HL-60 (cell line): ENCODE measurements around the gene PLP2.
A peak's percentile ranks its signal among the peaks of the same experiment; 100 is the strongest.

Experiments used
- DNase-seq, 2 experiments: peaks; one replicate each; pipeline ENCODE4 v3.0.0-alpha.2; 2010 to 2020; ENCODE audit warnings: low read depth in 1 of 2, low spot score in 1 of 2
- H3K27ac ChIP-seq: fragments of 250-450 bp; sonication (Bioruptor Pico); replicated peaks from 2 replicates; pipeline ENCODE4 v1.5.1; 2020; ENCODE audit warnings: mild to moderate bottlenecking, moderate library complexity
- H3K27me3 ChIP-seq: fragments of 250-450 bp; sonication (Bioruptor Pico); 2 replicates; pipeline ENCODE4 v1.5.1; 2021; ENCODE audit warnings: mild to moderate bottlenecking, moderate library complexity; ENCODE audit not compliant: insufficient read depth, poor library complexity, severe bottlenecking
- H3K4me3 ChIP-seq: replicated peaks from 2 replicates; pipeline ENCODE4 v1.5.1; 2011; ENCODE audit warnings: mild to moderate bottlenecking, control low read depth, low read length; ENCODE audit not compliant: insufficient read depth
- CTCF ChIP-seq: IDR thresholded peaks from one replicate; pipeline ENCODE4 v1.5.1; 2011; ENCODE audit warnings: low read length, control low read depth, inconsistent platforms; ENCODE audit not compliant: insufficient read depth
- GABPA ChIP-seq: IDR thresholded peaks from 2 replicates; pipeline ENCODE4 v1.6.1; 2012; ENCODE audit warnings: low read depth
- POLR2AphosphoS5 ChIP-seq: IDR thresholded peaks from 2 replicates; pipeline ENCODE4 v1.6.1; 2012; ENCODE audit warnings: low read depth
- REST ChIP-seq: IDR thresholded peaks from 2 replicates; pipeline ENCODE4 v1.6.1; 2012; ENCODE audit warnings: low read depth; ENCODE audit not compliant: insufficient replicate concordance
- SPI1 ChIP-seq: IDR thresholded peaks from 2 replicates; pipeline ENCODE4 v1.6.1; 2012; ENCODE audit warnings: low read depth, mild to moderate bottlenecking, borderline replicate concordance

Gene PLP2

DNA sequence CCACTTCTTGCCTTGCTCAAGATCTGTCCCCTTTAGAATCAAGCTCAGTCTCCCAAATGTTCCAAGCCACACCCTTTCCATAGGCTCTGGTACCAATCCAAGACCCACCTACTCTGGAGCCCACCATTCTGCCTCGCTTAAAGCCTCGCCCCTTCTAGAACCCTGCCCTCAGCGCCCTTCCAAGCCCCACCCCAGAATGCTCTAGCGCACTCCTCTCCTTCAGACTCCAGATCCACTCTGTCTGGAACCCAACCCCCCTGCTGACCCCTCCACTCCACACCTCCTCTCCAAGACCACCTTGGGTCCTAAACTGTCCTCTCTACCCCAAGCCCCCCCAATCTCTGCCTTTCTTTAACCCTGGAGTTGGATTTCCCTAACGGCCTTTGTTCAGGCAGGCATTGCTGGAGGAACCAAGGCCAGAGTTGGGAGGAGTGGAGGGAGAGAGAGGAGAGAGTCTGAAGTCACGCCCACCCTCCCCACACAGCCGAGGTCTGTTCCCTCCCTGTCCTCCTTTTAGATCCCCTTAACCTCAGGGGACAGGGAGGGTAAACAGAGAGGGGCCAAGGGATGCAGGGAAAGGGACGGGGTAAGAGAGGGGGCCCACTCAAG lies 16.9 kb downstream of the PLP2 start:
- Histone ChIP-seq H3K27me3 (no peaks in the 10 kb centered on the region), H3K4me3 (no peak overlapping the region), H3K27ac (no peak overlapping the region)
- TF ChIP-seq GABPA (no peak), CTCF (no peak), SPI1 (no peak), REST (no peak), POLR2AphosphoS5 (no peak)
- no peak for DNase-seq

DNA sequence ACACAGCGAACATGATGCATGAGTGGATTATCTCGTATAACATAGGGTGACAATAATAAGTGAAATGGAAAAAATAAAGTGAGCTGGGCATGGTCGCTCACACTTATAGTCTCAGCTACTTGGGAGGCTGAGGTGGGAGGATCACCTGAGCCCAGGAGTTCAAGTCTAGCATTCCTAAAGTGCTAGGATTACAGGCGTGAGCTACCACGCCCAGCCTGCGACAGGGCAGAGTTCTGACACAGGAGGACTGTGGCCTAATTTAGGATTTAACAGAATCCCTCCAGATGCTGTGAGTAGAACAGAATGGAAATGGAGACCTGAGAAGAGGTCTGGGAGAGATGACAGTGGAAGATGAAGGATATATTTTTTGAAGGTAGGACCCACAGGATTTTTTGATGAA lies 17.9 kb downstream of the PLP2 start:
- peak overlapping the region; percentile 17 for H3K27ac ChIP-seq
- no peak overlapping the region for H3K4me3 ChIP-seq
- TF ChIP-seq SPI1 (no peak), GABPA (no peak), POLR2AphosphoS5 (no peak), REST (no peak), CTCF (no peak)
- H3K27me3 ChIP-seq: no peaks in the 10 kb centered on the region
- DNase-seq: no peak

DNA sequence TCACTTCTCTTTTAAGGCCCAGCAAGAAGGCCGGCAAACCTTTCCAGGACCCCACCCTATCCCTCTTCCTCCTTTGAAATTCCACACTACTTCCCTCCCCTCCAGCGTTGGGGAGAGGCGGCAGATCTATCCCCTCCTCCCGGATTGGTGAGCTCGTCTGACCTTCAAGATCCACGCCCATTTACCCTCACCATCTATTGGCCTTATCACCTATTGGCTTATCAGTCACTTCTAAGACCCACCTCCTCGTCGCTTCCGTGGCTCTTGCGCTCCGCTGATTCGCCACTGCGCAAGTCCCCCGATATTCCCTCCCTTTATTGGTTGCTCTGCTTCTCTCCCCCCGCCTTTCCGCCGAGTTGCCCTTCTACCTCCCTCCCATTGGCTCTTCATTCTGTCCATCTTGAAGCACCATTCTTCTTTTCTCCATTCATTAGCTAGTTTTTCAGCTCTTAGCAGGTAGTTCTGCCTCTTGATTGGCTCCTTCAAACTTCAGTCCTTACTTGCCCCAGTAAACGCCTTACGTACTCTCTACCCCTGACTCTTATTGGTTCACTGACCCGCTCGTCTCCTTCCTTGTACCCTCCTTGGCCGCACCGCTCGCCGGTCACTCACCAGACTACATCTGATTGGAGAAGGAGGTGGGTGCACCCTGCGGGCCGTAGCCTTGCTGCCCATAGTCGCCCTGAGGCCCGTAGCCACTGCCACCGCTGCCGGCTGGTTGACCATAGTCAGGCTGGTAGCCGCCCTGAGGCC lies 19.3 kb downstream of the PLP2 start:
- peak overlapping the region; percentile 61 for H3K4me3 ChIP-seq
- TF ChIP-seq GABPA (peak; percentile 67), SPI1 (peak; percentile 40; the same call in 1 of the 2 replicates), POLR2AphosphoS5 (peak; percentile 69; the same call in 1 of the 2 replicates), CTCF (no peak), REST (peak; percentile 34)
- peak; percentile 96 to 97 for DNase-seq
- peak overlapping the region; percentile 90 for H3K27ac ChIP-seq
- no peaks in the 10 kb centered on the region for H3K27me3 ChIP-seq
